ENCODE data around the gene COL19A1. TPM values are rescaled to one million over a fixed set of nuclear protein-coding genes. Genes with fewer than 3 reads are reported as not detected.
"Not testable (repeated sequence)": the region's sequence is repeated elsewhere in the genome, so short reads cannot be mapped to it uniquely, and the experiment has no call there.

The COL19A1 gene
- total RNA-seq (2014; rRNA removed; shearing (Covaris generic)), result not detected in 2 replicates

- DNase-seq, result peak; percentile 45
- H3K4me3 ChIP-seq (ENCODE audit: insufficient read depth, low read depth, low read length), result peak within 1 kb of the TSS; percentile 46
- peaks cover 31% of the 10 kb centered on the region for H3K27me3 ChIP-seq (ENCODE audit: control insufficient read depth, insufficient read depth, low read length)
- H3K36me3 ChIP-seq (replicated peaks; ENCODE audit: control insufficient read depth, insufficient read depth, low read length), result no peaks in the 10 kb centered on the region
These were observed at the start of gene COL19A1 for GRCh38 chr6:69866351-69866769. Gene COL19A1, plus strand, starts transcription at chr6:69866556. Its CDS starts 13,012 bp downstream, at chr6:69879568.

GRCh38 chr6:69816569-69816968 lies 49.8 kb upstream of the COL19A1 start:
- no peak overlapping the region for H3K4me3 ChIP-seq (ENCODE audit: insufficient read depth, low read depth, low read length)
- H3K36me3 ChIP-seq (replicated peaks; ENCODE audit: control insufficient read depth, insufficient read depth, low read length), result no peaks in the 10 kb centered on the region
- no peaks in the 10 kb centered on the region for H3K27me3 ChIP-seq (ENCODE audit: control insufficient read depth, insufficient read depth, low read length)
- no peak for DNase-seq

GRCh38 chr6:69817358-69817757 lies 49.0 kb upstream of the COL19A1 start:
- Histone ChIP-seq H3K4me3 (ENCODE audit: insufficient read depth, low read depth, low read length) (no peak overlapping the region), H3K36me3 (replicated peaks; ENCODE audit: control insufficient read depth, insufficient read depth, low read length) (no peaks in the 10 kb centered on the region), H3K27me3 (ENCODE audit: control insufficient read depth, insufficient read depth, low read length) (no peaks in the 10 kb centered on the region)
- DNase-seq, result no peak

- no peak for DNase-seq
- Histone ChIP-seq H3K27me3 (ENCODE audit: control insufficient read depth, insufficient read depth, low read length) (no peaks in the 10 kb centered on the region), H3K4me3 (ENCODE audit: insufficient read depth, low read depth, low read length) (no peak overlapping the region), H3K36me3 (replicated peaks; ENCODE audit: control insufficient read depth, insufficient read depth, low read length) (no peaks in the 10 kb centered on the region)
These were observed 48.0 kb upstream of the COL19A1 start for GRCh38 chr6:69818223-69818930.

GRCh38 chr6:69819138-69819537 lies 47.2 kb upstream of the COL19A1 start:
- no peaks in the 10 kb centered on the region for H3K36me3 ChIP-seq (replicated peaks; ENCODE audit: control insufficient read depth, insufficient read depth, low read length)
- DNase-seq, result no peak
- H3K4me3 ChIP-seq (ENCODE audit: insufficient read depth, low read depth, low read length), result no peak overlapping the region
- no peaks in the 10 kb centered on the region for H3K27me3 ChIP-seq (ENCODE audit: control insufficient read depth, insufficient read depth, low read length)

GRCh38 chr6:69820018-69820417 lies 46.3 kb upstream of the COL19A1 start:
- Histone ChIP-seq H3K27me3 (ENCODE audit: control insufficient read depth, insufficient read depth, low read length) (no peaks in the 10 kb centered on the region), H3K36me3 (replicated peaks; ENCODE audit: control insufficient read depth, insufficient read depth, low read length) (no peaks in the 10 kb centered on the region), H3K4me3 (ENCODE audit: insufficient read depth, low read depth, low read length) (no peak overlapping the region)
- DNase-seq, result no peak

- Histone ChIP-seq H3K4me3 (ENCODE audit: insufficient read depth, low read depth, low read length) (no peak overlapping the region), H3K27me3 (ENCODE audit: control insufficient read depth, insufficient read depth, low read length) (no peaks in the 10 kb centered on the region), H3K36me3 (replicated peaks; ENCODE audit: control insufficient read depth, insufficient read depth, low read length) (no peaks in the 10 kb centered on the region)
- DNase-seq, result no peak
These were observed 45.9 kb upstream of the COL19A1 start for GRCh38 chr6:69820438-69820837.

- not testable (repeated sequence) for DNase-seq; H3K36me3 ChIP-seq (replicated peaks; ENCODE audit: control insufficient read depth, insufficient read depth, low read length); H3K4me3 ChIP-seq (ENCODE audit: insufficient read depth, low read depth, low read length)
These were observed 42.0 kb upstream of the COL19A1 start for GRCh38 chr6:69824355-69824754.

GRCh38 chr6:69825904-69826303 lies 40.5 kb upstream of the COL19A1 start:
- Histone ChIP-seq H3K27me3 (ENCODE audit: control insufficient read depth, insufficient read depth, low read length) (no peaks in the 10 kb centered on the region), H3K36me3 (replicated peaks; ENCODE audit: control insufficient read depth, insufficient read depth, low read length) (no peaks in the 10 kb centered on the region)
- DNase-seq, result no peak

More at GRCh38 chr6:69824355-69824754, 42.0 kb upstream of the COL19A1 start:
- not testable (repeated sequence) for H3K27me3 ChIP-seq (ENCODE audit: control insufficient read depth, insufficient read depth, low read length)

GRCh38 chr6:69827276-69827893 lies 39.0 kb upstream of the COL19A1 start:
- no peaks in the 10 kb centered on the region for H3K27me3 ChIP-seq (ENCODE audit: control insufficient read depth, insufficient read depth, low read length)
- H3K4me3 ChIP-seq (ENCODE audit: insufficient read depth, low read depth, low read length), result no peak overlapping the region
- DNase-seq, result no peak
- no peaks in the 10 kb centered on the region for H3K36me3 ChIP-seq (replicated peaks; ENCODE audit: control insufficient read depth, insufficient read depth, low read length)

More at GRCh38 chr6:69825904-69826303, 40.5 kb upstream of the COL19A1 start:
- H3K4me3 ChIP-seq (ENCODE audit: insufficient read depth, low read depth, low read length), result no peak overlapping the region

- no peak overlapping the region for H3K4me3 ChIP-seq (ENCODE audit: insufficient read depth, low read depth, low read length)
- no peaks in the 10 kb centered on the region for H3K27me3 ChIP-seq (ENCODE audit: control insufficient read depth, insufficient read depth, low read length)
- H3K36me3 ChIP-seq (replicated peaks; ENCODE audit: control insufficient read depth, insufficient read depth, low read length), result no peaks in the 10 kb centered on the region
- no peak for DNase-seq
These were observed 33.8 kb upstream of the COL19A1 start for GRCh38 chr6:69832558-69832957.

GRCh38 chr6:69835414-69836179 lies 30.8 kb upstream of the COL19A1 start:
- no peaks in the 10 kb centered on the region for H3K36me3 ChIP-seq (replicated peaks; ENCODE audit: control insufficient read depth, insufficient read depth, low read length)
- H3K4me3 ChIP-seq (ENCODE audit: insufficient read depth, low read depth, low read length), result no peak overlapping the region
- H3K27me3 ChIP-seq (ENCODE audit: control insufficient read depth, insufficient read depth, low read length), result no peaks in the 10 kb centered on the region
- DNase-seq, result peak; percentile 4

- no peaks in the 10 kb centered on the region for H3K27me3 ChIP-seq (ENCODE audit: control insufficient read depth, insufficient read depth, low read length)
- DNase-seq, result no peak
- H3K36me3 ChIP-seq (replicated peaks; ENCODE audit: control insufficient read depth, insufficient read depth, low read length), result no peaks in the 10 kb centered on the region
- no peak overlapping the region for H3K4me3 ChIP-seq (ENCODE audit: insufficient read depth, low read depth, low read length)
These were observed 24.5 kb upstream of the COL19A1 start for GRCh38 chr6:69841862-69842261.

- no peak overlapping the region for H3K4me3 ChIP-seq (ENCODE audit: insufficient read depth, low read depth, low read length)
- H3K27me3 ChIP-seq (ENCODE audit: control insufficient read depth, insufficient read depth, low read length), result no peaks in the 10 kb centered on the region
- no peaks in the 10 kb centered on the region for H3K36me3 ChIP-seq (replicated peaks; ENCODE audit: control insufficient read depth, insufficient read depth, low read length)
- DNase-seq, result no peak
These were observed 23.2 kb upstream of the COL19A1 start for GRCh38 chr6:69843189-69843588.

GRCh38 chr6:69846312-69846711 lies 20.0 kb upstream of the COL19A1 start:
- Histone ChIP-seq H3K4me3 (ENCODE audit: insufficient read depth, low read depth, low read length) (no peak overlapping the region), H3K27me3 (ENCODE audit: control insufficient read depth, insufficient read depth, low read length) (no peaks in the 10 kb centered on the region), H3K36me3 (replicated peaks; ENCODE audit: control insufficient read depth, insufficient read depth, low read length) (no peaks in the 10 kb centered on the region)
- DNase-seq, result no peak
